ENCODE data around the gene LIMA1.

DNA sequence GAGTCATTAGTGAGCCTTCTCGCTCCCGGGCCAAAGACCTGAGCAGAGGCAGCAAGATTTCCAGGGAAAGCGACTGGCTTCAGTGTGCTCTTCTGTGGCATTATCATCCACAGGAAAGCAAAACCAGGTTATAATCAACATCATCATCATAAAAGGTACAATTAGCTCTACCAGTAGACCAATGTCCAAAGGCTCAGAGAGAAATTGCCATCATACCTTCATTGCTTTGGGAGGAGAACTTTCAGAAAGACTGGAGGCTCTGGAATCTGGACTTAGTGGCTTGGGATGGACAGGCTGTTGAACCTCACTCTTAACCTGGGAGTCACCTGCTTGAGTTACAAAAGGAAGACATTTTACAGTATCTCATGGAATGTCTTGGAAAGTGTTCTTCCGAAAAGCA lies 91.1 kb downstream of the LIMA1 start:
- TF ChIP-seq, protein P1, sequence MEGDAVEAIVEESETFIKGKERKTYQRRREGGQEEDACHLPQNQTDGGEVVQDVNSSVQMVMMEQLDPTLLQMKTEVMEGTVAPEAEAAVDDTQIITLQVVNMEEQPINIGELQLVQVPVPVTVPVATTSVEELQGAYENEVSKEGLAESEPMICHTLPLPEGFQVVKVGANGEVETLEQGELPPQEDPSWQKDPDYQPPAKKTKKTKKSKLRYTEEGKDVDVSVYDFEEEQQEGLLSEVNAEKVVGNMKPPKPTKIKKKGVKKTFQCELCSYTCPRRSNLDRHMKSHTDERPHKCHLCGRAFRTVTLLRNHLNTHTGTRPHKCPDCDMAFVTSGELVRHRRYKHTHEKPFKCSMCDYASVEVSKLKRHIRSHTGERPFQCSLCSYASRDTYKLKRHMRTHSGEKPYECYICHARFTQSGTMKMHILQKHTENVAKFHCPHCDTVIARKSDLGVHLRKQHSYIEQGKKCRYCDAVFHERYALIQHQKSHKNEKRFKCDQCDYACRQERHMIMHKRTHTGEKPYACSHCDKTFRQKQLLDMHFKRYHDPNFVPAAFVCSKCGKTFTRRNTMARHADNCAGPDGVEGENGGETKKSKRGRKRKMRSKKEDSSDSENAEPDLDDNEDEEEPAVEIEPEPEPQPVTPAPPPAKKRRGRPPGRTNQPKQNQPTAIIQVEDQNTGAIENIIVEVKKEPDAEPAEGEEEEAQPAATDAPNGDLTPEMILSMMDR (IDR thresholded peaks at IDR 0.05; ENCODE audit: poor library complexity, severe bottlenecking), result no peak
- TF ChIP-seq RAD21 (conservative IDR thresholded peaks at IDR 0.05) (no peak), EZH2 (IDR thresholded peaks at IDR 0.05; ENCODE audit: borderline replicate concordance, insufficient read depth, low read length, poor library complexity, severe bottlenecking) (no peak), POLR2AphosphoS5 (IDR thresholded peaks at IDR 0.05) (no peak), EP300 (conservative IDR thresholded peaks at IDR 0.05; ENCODE audit: poor library complexity, severe bottlenecking) (no peak)

Measured in neural cell (in vitro differentiated cells).